Duodenal mucosa (tissue), 2 donors: Measurements from ENCODE around the gene LRAT.

Experiments
- H3K27ac ChIP-seq: one replicate; pipeline ENCODE4 v1.7.0; 2013; ENCODE audit warnings: low read depth, low read length
- H3K27me3 ChIP-seq, 2 donors: one replicate each; pipeline ENCODE4 v1.7.0; 2013; ENCODE audit warnings: low read length in 2 of 2, control low read depth in 1 of 2; ENCODE audit not compliant: insufficient read depth in 2 of 2, control insufficient read depth in 1 of 2
- H3K36me3 ChIP-seq, 2 donors: one replicate each; pipeline ENCODE4 v1.7.0; 2013; ENCODE audit warnings: low read length in 2 of 2, control low read depth in 1 of 2; ENCODE audit not compliant: insufficient read depth in 2 of 2, control insufficient read depth in 1 of 2
- H3K4me1 ChIP-seq, 2 donors: one replicate each; pipeline ENCODE4 v1.7.0; 2013; ENCODE audit warnings: low read length in 2 of 2, control low read depth in 1 of 2; ENCODE audit not compliant: insufficient read depth in 2 of 2, control insufficient read depth in 1 of 2
- H3K4me3 ChIP-seq, 2 donors: one replicate each; pipeline ENCODE4 v1.7.0; 2013; ENCODE audit warnings: low read length in 2 of 2, low read depth in 1 of 2
- H3K9ac ChIP-seq, 2 donors: one replicate each; pipeline ENCODE4 v1.7.0; 2013; ENCODE audit warnings: low read length in 2 of 2, low read depth in 1 of 2
- H3K9me3 ChIP-seq, 2 donors: one replicate each; pipeline ENCODE4 v1.7.0; 2013; ENCODE audit warnings: low read length in 2 of 2, control low read depth in 1 of 2; ENCODE audit not compliant: control insufficient read depth in 1 of 2

The LRAT gene

GRCh38 chr4:154757713-154758112 is 13.9 kb downstream of the LRAT start:
- no peak overlapping the region for H3K9ac ChIP-seq
- H3K9me3 ChIP-seq, result no peaks in the 10 kb centered on the region
- H3K27ac ChIP-seq, result no peak overlapping the region
- no peaks in the 10 kb centered on the region for H3K27me3 ChIP-seq
- H3K36me3 ChIP-seq, result no peaks in the 10 kb centered on the region
- H3K4me1 ChIP-seq, result no peaks in the 10 kb centered on the region
- no peak overlapping the region for H3K4me3 ChIP-seq

DNA sequence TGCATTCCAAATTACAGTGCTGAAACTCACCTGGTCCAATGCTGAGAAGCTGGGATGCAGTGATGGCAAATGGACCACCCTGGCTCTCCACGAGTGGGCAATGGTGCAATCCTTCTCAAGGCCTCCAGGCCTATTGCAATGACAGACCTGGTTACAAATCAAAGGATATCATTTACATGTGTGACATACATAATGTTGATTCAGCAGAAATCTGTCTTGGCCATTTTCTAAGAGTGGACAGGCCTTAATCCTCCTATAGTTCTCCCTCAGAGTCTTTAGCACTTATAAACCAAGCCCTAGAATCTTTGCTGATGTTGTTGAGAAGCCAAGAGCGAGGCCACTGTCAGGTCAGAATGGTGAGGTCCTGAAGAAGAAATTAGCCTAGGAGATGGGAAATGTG is 17.1 kb downstream of the LRAT start:
- Histone ChIP-seq H3K36me3 (no peaks in the 10 kb centered on the region), H3K4me3 (no peak overlapping the region), H3K9ac (no peak overlapping the region), H3K9me3 (no peaks in the 10 kb centered on the region), H3K4me1 (no peaks in the 10 kb centered on the region), H3K27ac (no peak overlapping the region), H3K27me3 (peaks cover 0 to 4% of the 10 kb centered on the region in 2 donors)

- Histone ChIP-seq H3K27me3 (no peaks in the 10 kb centered on the region), H3K27ac (no peak overlapping the region), H3K4me3 (no peak overlapping the region), H3K9me3 (no peaks in the 10 kb centered on the region), H3K9ac (no peak overlapping the region), H3K36me3 (no peaks in the 10 kb centered on the region), H3K4me1 (no peaks in the 10 kb centered on the region)
These were observed 34.5 kb downstream of the LRAT start for GRCh38 chr4:154778264-154778663.

DNA sequence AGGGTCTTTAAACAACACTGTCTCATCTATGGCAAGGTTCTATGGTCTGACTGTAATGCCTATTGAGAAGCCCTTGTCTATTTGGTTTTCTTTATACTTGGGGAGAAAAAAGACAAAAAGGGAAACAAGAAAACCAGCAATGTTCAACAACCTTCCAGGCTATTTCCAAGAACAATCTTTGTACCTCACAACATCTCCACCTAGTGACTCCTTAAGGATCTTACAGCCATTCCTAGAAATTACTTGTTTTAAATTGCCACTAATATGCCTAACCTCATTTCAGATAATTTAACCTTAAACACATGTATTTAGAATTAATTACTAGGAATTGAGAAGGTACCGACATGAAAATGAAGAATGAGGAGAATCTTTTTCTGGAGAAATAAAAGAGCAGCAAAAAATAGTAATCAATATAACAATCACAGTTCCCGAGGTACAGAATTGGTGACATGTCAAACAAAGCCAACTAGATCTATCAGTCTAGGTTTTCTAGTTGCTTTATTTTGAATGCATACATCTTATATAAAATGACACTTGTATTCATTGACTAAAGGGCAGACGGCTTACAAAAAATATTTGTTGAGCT is 35.7 kb downstream of the LRAT start:
- Histone ChIP-seq H3K4me1 (no peaks in the 10 kb centered on the region), H3K27me3 (no peaks in the 10 kb centered on the region), H3K9me3 (no peaks in the 10 kb centered on the region), H3K27ac (no peak overlapping the region), H3K9ac (no peak overlapping the region), H3K4me3 (no peak overlapping the region), H3K36me3 (no peaks in the 10 kb centered on the region)

DNA sequence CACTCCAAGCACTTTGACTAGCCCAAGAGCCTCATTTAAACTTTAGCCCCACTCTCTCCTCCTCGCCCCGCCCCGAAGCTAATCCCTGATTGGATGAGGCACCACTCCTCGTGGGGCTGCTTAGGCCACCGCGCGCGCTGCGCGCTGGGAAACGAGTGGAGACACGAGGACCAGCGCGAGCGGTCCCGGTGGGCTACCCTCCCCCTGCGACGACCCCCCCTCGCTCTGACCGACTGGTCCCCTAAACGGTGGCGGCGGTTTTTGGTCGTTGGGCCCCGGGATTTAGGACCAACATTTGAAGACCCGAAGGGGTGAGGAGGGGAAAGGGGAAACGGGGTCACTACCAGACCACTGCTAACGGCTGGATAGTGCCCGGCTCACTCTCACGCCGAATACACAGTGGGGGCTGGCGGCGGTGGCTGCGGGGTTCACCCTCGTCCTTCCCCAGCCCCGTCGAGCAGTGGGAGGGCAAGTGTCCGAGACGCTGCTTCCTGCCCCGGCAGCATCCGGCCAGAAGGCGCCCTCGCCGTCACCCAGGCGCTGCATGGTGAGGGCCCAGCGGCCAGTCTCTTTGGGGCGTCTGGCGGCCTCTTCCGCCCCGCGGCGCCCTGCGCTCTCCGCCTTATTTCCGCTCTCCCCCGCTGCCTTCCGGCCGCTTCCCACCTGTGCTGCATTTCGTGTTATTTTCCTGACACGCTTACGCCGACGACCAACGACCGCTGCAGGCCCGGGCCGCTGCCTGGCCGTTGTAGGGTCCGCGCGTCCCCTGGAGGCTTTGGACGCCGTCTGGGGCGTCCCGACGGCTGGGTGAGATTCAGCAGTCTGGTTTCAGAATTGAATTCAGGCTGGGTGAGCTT is 37.6 kb downstream of the LRAT start, which contains the start of gene RBM46:
TSS of gene RBM46 (plus strand) at position 147 of the 857 bp plus-strand sequence. CDS start 15,481 bp downstream, outside the sequence.
- Histone ChIP-seq H3K27ac (no peak within 1 kb of the TSS), H3K4me3 (no peak within 1 kb of the TSS), H3K36me3 (no peaks in the 10 kb centered on the region), H3K9me3 (no peaks in the 10 kb centered on the region), H3K9ac (no peak within 1 kb of the TSS), H3K27me3 (no peaks in the 10 kb centered on the region), H3K4me1 (no peaks in the 10 kb centered on the region)

DNA sequence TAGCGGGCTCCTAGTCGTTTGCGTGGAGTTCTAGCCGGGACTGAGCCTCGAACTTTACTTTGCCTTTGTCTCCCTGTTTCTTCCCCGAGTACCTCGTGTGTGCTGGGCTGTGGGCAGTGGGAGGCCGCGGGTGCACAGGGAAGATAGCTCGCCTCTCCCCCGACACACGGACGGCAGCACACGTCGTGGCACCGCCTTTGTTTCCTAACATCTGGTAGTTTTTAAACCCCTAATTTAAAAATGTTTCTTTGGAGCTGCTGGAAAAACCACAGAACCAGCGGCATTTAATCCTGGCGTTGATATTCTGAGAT is 38.1 kb downstream of the LRAT start:
- no peaks in the 10 kb centered on the region for H3K4me1 ChIP-seq
- no peak overlapping the region for H3K4me3 ChIP-seq
- no peaks in the 10 kb centered on the region for H3K9me3 ChIP-seq
- no peaks in the 10 kb centered on the region for H3K36me3 ChIP-seq
- no peaks in the 10 kb centered on the region for H3K27me3 ChIP-seq
- H3K9ac ChIP-seq, result no peak overlapping the region
- H3K27ac ChIP-seq, result no peak overlapping the region
